Erythroblast (primary cell): Measurements from ENCODE around the gene IFNGR1.

ENCODE experiments used
- GATA1 ChIP-seq: IDR thresholded peaks from 2 replicates; pipeline ENCODE4 v1.6.1; 2011; ENCODE audit warnings: low read depth, mild to moderate bottlenecking, control low read depth, low read length, moderate library complexity
- POLR2A ChIP-seq: IDR thresholded peaks from 2 replicates; pipeline ENCODE4 v1.6.1; 2011; ENCODE audit warnings: mild to moderate bottlenecking, low read length

DNA sequence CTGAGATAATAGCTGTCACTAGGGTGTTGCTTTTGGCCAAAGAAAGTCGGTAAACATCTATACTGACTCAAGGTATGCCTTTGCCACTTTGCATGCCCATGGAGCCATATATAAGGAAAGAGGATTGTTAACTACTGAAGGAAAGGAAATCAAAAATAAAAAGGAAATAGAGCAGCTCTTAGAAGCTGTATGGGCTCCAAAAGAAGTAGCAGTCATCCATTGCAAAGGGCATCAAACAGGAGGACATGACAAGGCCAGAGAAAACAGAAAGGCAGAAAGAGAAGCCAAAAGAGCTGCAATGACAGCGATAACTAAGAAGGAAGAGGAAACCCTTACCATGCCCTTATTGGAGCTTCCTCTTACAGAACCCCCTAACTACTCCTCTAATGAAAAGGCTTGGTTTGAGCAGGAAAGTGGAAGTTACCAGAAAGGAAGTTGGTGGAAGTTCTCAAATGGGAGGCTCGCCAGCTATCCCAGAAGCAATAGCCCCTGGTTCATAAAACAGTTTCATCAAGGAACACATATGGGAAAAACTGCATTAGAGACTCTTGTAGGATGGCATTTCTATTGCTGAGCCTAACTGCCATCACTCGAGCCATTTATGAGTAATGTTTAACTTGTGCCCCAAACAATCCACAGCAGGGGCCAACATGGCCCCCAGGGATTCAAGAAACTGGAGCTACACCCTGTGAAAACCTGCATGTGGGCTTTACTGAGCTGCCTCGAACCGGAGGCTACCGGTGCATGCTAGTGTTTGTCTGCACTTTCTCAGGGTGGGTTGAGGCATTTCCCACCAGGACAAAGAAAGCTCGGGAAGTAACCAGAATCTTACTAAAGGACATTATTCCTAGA is 52.7 kb downstream of the IFNGR1 start:
- TF ChIP-seq POLR2A (no peak), GATA1 (no peak)
